HG03159 (cell line): ENCODE data around the gene C1orf21.

ENCODE experiments used
- ATAC-seq: cut with Tn5 transposase; IDR thresholded peaks from one replicate; pipeline ENCODE4 v1.9.1; 2021; ENCODE audit warnings: mild to moderate bottlenecking, moderate library complexity; ENCODE audit not compliant: unreplicated experiment

The C1orf21 gene

DNA sequence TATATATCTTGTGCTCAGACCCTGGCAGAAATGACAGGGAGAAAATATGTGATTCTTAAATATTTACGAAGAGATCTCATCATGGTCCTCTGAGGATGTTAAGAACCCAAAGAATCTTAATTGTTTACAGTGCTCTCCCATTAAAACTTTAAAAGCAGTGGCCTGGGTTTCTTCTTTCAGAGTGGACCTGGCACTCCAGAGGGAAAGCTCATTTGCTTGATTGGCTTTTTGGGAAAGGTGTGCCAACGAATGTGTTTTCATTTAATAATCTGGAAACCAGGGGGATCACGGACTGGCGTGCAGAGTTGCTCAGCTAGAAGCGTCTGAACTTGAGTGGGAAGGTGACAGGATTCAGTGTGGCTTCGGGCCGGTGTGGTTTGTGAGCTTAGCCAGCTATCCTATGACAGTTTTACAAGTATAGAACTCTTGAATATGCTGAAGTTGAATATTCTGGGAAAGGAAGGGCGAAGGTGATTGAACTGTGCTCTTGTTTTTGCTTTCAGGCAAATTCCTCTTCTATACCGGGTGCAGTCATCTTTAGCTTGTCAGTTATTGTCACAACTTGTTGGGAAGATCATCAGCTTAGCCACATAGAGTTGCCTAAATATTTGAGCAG lies 154.8 kb downstream of the C1orf21 start:
- no peak for ATAC-seq

DNA sequence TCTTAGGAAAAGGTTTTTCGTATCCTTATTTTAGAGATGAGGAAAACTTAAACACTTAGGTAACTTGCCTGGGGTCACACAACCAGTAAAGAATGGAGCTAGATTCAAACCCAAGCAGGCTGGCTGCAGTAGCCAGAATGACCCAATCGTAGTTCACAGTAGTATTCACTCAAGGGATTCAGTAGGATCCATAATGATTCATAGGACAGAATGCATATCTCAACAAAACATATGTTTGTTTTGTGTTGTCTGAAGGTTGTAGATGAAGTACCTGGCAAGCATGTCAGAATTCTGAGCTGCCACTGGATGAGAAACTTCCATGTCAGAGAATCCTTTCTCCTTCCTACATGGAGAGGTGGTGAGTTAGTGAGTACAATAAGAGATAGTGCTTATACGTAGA lies 155.5 kb downstream of the C1orf21 start:
- ATAC-seq: no peak

DNA sequence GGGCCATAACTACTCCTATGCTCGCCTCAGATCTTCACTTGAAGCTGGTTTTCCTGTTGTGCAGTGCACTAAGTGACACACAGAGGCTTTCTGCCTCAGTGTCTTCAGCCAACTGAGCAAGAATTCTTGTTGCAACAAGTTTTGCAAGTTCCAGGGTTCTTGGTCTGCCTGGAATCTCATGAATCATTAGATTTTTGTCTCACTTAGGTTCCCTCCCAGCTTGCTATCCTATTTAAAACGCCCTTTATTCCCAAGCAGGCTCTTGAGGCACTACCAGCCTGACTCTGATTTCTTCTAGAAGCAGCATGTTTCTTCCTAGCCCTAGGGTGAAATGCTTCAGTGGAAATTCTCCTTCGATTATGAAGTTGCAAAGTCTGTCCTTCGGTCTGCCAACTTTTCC lies 158.8 kb downstream of the C1orf21 start:
- no peak for ATAC-seq

DNA sequence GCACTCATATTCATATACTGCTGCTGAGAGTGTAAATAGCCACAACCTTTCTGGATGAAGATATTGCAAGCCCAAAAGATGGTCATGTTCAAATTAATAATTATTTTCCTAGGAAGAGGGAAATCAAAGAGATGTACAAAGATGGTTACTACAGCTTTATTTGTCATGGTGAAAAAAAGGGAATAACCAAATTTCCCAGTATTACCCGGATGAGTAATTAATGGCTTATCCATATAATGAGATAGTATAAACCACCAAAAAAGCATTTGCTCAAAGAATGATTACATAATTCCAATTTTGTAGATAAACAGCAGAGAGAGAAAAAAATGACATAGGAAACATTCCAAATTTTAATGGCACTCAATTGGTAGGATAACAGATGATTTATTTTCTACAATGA lies 165.6 kb downstream of the C1orf21 start:
- no peak for ATAC-seq

DNA sequence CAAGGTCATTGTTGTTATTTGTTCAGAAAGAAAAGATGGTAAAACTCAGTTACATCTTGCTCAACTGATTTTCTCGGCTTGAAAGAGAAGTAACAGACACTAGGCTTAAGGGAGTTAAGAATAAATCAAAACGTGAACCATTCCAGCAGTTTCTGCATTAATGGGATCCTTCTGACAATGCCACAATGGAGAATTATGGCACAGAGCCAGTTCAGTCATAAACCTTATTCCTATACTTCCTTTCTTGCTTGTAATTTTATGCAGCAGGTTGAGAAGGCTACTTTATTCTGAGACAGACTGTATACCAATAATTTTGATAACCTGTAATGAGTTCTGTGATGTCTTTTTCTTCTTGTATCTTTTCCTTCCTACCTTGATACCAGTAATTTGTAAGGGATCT lies 167.0 kb downstream of the C1orf21 start:
- no peak for ATAC-seq

DNA sequence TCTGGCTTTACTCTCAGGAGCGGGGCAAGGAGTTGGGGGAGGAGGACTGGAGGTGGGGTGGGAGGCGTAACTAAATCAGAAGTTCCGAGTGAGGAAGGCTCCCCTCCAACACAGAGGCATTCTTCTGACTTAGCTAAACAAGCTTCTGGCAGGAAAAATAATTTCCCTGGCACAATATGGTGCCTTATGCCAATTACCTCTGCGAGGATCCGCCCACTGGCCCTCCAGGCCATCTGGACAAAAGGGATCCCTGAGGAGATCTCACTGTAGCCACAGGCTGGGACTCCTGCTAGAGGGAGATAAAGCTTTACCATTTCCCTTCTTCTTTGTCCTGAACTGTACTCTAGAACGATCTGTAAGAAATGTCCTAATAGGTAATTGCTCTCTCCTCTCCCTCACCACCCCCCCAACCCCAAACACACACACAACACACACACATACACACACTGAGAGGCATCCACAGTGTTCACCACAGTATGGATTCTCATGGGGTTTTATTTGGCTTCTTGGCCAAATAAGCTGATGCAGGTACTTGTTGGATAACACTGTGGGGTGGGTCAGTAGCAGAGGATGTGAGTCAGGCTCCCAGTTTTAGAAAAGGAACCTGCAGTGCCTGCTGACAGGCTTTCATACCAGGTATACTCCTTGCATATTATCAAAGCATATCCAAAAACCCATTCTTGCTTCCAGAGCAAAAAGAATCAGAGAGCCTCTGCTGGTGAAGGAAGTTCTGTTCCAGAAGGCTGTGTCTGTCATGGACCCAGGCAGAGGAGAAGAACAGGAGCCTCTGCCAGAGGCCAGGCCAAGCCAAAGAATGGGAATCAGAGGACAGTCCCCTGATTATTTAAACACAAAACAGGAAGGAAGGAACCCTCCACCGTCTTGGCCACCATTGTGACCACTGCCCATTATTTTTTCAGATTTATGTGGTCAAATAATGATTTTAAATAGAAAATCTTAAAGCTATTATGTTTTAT lies 169.1 kb downstream of the C1orf21 start:
- ATAC-seq: no peak

DNA sequence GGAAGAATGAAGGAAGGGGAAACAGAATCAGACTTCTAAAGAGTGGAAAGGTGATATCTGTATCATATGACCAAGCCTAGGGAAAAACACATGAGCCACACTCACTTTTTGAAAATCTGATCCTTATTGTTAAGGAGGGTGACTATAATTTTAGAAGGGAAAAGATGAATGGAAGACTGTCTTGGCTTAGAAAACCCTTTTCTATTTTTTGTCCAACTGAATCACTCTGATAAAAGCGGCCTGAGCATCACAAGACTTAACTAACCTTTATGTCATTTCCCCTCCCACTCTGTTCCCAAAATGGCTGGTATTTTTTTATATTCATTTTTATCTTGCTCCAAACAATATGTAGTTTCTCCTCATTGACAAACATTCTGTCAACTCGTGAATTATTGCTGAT lies 169.8 kb downstream of the C1orf21 start:
- no peak for ATAC-seq

DNA sequence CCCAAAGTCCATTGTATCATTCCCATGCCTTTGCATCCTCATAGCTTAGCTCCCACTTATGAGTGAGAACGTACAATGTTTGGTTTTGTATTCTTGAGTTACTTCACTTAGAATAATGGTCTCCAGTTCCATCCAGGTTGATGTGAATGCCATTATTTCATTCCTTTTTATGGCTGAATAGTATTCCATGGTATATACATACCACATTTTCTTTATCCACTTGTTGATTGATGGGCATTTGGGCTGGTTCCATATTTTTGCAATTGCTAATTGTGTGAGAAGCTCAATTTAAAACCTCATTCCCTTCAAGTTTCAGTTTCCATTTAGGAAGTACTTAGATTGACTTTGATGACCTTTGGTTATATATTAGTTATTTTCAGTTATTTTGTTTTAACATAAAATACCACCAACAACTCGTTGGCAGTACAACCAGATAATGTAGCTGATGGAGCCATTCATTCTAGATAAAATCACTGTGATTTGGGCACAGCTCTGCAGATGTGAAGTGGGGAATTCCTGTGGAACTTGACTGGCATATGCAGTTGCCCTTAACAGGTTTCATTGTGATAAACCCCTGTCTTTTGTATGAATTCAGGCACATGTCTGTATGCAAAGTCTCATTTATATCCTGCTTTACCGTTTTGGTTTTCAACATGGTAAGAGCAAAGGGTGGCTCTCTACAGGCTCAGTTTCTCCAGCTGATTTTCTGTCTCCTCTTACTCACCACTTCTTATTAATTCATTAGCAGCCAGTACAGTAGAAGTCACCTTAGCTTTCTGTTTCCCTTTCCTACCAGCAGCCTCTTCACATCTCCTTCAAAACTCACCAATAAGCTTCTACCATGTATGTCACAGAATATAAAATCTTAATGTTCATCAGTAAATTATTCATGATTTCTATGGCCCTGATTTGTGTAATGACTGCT lies 170.9 kb downstream of the C1orf21 start:
- ATAC-seq: no peak

DNA sequence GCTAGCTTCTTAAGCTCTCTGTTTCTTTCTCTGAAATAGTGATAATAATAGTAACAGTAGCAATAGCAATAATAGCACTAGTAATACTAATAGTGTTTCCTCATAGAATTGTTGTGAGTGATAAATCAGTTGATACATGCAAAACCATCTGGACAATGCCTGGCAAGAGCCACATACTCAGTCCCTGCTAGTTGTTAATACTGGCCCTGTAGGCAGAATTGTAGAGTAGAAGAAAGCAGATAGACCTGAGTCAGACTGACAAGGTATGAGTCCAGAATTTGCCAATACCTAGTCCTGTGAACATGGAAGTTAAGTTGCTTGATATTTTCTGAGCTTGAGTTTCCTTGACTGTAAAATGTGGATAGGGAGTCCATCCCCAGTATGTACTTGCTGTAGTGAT lies 171.9 kb downstream of the C1orf21 start:
- no peak for ATAC-seq

DNA sequence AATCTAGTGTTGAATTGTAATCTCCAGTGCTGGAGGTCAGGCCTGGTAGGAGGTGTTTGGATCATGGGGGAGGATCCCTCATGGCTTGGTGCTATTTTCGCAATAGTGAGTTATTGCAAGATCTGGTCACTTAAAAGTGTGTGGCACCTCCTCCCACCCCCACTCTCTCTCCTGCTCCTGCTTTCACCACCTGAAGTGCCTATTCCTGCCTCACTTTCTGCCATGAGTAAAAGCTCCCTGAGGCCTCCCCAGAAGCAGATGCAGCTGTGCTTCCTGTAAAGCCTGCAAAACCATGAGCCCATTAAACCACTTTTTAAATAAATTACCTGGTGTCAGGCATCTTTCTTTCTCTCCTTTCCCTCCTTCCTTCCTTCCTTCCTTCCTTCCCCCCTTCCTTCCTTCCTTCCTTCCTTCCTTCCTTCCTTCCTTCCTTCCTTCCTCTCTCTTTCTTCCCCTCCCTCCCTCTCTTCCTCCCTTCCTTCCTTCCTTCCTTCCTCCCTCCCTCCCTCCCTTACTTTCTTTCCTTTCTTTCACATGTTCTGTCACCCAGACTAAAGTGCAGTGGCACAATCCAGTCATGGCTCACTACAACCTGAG lies 172.4 kb downstream of the C1orf21 start:
- no peak for ATAC-seq

DNA sequence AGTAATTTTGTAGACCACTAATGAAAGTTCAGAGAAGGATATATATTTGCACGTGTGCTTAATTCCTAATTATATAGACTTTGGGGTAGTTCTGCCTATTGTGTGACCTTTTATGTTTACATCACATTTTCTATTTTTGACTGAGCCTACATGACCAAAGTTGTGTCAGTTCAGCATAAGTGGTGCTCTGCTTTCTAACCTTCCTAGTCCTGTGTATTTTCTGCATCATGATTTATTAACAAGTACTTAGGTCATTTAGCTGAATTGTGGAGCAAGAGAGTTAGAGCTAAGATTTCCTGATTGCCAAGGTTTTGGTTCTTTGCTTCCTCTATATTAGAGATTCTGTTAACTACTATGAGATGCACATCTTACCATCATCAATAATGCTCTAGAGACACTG lies 176.0 kb downstream of the C1orf21 start:
- ATAC-seq: no peak

DNA sequence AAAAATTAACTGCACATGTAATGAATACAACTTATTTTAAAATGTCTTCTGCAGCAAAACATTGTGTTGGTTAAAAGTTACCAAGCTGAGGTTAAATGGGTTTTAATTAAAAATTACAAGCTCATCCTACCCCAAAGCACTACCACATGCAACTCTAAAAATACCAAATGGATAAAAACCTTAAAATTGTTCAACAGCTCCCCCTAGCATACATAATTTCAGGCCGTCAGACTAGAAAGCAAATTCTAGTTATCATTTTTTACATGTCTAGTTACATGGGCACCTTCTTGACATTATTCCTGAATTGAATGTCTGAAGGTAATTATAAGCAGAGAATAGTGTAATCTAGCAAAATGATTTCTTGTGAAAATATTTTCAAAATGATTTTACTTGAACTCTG lies 176.5 kb downstream of the C1orf21 start:
- ATAC-seq: no peak

DNA sequence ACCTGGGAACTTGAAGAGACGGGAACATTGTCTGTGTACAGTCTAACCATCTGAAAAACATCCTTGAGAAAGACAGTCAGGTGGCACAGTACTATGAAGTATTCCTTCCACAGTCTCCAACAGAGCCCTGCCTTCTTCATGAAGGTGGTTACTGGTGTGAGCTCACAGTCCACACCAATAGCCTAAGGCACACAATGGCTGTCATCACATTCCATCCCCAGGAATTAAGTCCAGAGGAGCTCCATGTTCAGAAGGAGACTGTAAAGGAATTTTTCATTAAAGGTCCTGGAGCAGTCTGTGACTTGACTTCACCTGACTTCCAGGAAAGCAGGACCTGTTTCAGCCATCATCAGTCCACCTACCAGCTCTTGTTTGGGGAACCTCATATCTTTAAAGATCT lies 180.2 kb downstream of the C1orf21 start:
- no peak for ATAC-seq

DNA sequence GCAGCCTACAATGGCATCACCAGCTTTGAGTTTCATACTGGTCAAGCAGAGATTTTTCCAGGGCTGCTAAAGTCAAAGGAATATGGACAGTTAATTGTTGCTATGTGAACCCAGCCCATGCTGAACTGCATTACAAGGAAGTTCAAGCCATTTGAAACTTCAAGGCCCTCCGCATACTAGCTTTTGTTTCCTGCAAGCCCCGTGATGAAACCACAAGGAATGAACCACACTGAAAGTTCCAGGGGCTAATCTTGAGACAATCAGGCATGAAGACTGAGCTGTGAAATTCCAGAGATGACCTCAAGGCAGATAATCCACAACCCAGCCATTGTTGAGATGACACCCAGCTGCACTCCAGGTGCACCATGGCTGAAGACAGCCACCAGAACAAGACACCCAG lies 180.8 kb downstream of the C1orf21 start:
- ATAC-seq: no peak

DNA sequence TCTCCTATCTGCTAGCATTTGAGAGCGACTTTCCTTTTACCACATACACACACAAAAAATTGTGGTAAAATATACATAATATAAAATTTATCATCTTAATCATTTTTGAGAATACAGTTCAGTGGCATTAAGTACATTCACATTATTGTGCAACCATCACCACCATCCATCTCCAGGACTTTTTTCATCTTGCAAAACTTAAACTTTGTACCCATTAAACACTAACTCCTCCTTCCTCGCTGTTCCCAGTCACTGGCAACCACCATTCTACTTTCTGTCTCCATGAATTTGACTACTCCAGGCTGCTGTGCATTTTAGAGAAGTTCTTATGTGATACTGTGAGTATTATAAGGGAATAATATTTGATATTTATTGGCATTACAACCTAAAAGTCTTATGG lies 181.3 kb downstream of the C1orf21 start:
- ATAC-seq: no peak

DNA sequence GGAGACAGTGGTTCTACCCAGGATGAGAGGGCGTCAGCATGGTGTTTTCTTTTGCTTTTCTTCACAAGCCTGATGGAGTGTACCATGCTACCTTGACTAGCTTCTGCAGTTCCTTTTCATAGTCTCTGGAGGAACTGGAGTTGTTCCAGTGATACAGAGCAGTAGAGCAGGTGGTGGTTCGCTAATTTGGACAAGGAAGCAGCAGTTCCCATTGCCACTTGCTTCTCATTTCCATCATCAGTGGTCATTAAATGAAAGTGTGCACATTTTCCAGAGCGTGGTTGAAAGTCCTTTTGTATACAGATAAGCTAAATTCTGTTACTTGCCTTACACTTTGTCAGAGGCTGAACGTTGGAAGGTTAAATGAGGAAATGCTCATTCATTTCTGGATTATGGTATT lies 182.3 kb downstream of the C1orf21 start:
- ATAC-seq: no peak

DNA sequence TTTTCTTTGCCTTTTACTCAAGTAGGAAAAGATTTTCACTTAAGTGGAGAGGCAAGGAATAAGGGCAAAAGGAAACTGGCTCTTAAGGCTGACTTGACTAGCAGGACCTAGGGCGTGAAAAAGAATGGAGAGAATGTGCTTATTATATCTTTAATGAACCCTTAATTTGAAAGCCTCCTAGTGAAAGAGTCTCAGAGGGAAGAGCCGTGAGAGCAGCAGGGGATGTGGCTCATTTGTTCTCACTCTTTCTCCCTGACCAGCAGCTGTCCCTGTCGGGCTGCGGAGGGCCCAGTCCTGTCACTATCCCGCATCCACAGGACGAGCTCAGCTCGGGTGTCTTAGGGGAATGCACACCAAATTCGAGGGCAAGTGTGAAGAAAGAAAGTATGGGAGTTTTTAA lies 187.8 kb downstream of the C1orf21 start:
- no peak for ATAC-seq

DNA sequence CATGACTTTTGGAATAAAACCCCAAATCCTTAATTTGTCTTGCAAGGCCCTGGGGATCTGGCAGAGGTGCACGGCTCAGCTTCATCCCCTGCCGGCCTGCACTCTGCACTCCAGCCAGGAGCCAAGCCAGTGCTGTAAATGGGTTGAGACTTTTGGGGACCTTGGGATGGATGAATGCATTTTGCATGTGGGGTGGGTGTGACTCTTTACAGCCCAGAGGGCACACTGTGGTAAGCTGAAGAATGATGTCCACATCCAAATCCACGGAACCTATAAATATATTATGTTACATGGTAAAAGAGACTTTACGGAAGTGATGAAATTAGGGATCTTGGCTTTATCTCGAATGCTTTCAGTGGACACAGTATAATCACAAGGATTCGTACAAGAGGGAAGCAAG lies 190.0 kb downstream of the C1orf21 start:
- no peak for ATAC-seq

DNA sequence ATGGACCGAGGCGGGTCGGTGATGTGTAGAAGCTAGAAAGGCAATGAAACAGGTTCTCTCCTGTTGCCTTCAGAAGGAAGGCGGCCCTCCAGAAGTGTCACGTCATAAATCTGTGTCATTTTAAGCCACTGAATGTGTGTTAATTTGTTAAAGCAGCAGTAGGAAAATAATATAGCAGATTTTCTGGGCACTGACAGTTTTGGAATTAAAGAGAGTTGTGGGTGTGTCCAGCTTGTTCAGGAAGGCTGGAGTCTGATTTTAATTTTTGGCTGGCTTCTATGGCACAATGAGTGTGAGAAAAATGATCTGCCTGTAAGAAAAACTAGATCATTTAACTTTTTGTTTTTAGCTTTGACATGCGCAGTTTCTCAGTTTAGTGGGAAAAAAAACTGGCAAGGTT lies 190.5 kb downstream of the C1orf21 start:
- ATAC-seq: no peak

DNA sequence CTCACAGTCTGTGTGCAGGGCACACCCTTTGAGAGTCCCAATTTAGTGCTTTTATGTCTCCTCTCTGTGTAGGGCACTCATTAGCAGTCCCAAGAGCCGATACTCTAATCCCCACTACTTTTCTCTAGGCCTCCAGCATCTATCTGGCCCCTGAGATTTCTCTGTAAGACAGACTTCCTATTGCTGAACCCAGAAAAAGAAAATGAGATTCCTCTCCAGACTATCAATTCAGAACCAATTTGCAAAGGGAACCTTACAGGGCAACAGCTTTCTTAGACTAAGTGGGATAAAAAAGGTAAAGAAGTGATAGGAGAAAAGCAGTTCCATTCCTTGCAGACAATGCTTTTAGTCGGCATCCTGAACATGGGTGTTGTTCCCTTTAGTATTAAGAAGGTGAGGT lies 195.6 kb downstream of the C1orf21 start:
- no peak for ATAC-seq

DNA sequence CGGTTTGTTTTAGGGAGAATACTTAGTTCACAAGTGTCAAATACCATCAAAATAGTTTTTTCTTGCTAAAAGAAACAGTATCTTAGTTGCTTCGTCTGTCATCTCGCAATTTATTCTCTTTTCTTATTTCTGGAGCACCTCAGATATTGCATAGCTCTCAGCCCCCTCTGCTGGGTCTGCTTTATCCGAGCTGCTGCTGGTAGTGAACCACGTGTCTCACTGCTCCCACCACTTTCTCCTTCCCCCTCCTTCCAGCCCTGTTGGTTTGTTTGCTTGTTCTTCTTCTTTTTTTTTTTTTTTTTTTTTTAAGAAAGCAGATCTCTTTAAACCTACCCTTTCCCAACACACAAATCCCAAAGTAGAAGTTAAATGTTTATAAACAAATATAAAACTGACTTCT lies 197.0 kb downstream of the C1orf21 start:
- no peak for ATAC-seq
